SK-N-SH (cell line): Measurements from ENCODE around the gene PNPLA2. TPM values are rescaled to one million over a fixed set of nuclear protein-coding genes. Genes with fewer than 3 reads are reported as not detected.

Source experiments
- CTCF ChIA-PET: fragments of 300-600, 350-600 bp; formaldehyde crosslinking; extraction: SDS; loops from one replicate; lab custom pipeline; 2021; lab: Yijun Ruan, JAX
- POLR2A ChIA-PET: fragments of 350-600 bp; sonication (Branson Sonifier 250); formaldehyde crosslinking; extraction: SDS; loops from one replicate; lab custom pipeline; 2020; ENCODE audit warnings: antibody characterized with exemption, inconsistent platforms; lab: Yijun Ruan, JAX
- DNase-seq: peaks from one replicate; pipeline ENCODE4 v3.0.0; 2012
- H2AFZ ChIP-seq: fragments of 200-600 bp; sonication (generic); 2 replicates; pipeline ENCODE4 v1.8.1; 2016; ENCODE audit warnings: antibody characterized with exemption, mild to moderate bottlenecking, low read depth
- H3F3A ChIP-seq: fragments of 200-600 bp; sonication (generic); replicated peaks from 2 replicates; pipeline ENCODE3; 2016; ENCODE audit warnings: antibody characterized with exemption, mild to moderate bottlenecking; ENCODE audit not compliant: insufficient read depth
- H3K27ac ChIP-seq, 2 experiments: fragments of 200-500 bp in 1 of 2; fragments of 200-600 bp in 1 of 2; sonication (Bioruptor generic) in 1 of 2; sonication (generic), shearing (Covaris generic) in 1 of 2; 2 replicates each; pipeline versions ENCODE4 v1.5.1 to v1.6.1; 2014 to 2016; ENCODE audit warnings: low read depth in 2 of 2, inconsistent platforms in 1 of 2, low read length in 1 of 2, mild to moderate bottlenecking in 1 of 2, mixed read lengths in 1 of 2
- H3K27me3 ChIP-seq: fragments of 200-600 bp; sonication (generic), shearing (Covaris generic); 2 replicates; pipeline ENCODE4 v1.6.1; 2016; ENCODE audit warnings: mixed run types; ENCODE audit not compliant: insufficient read depth
- H3K36me3 ChIP-seq, 2 experiments: fragments of 200-500 bp in 1 of 2; fragments of 200-600 bp in 1 of 2; sonication (Bioruptor generic) in 1 of 2; sonication (generic) in 1 of 2; replicated peaks in 1 of 2; 2 replicates each; pipeline versions ENCODE3 to v1.5.1; 2014 to 2016; ENCODE audit warnings: low read length in 1 of 2, mild to moderate bottlenecking in 1 of 2; ENCODE audit not compliant: insufficient read depth in 2 of 2, control insufficient read depth in 1 of 2
- H3K4me1 ChIP-seq, 2 experiments: fragments of 200-500 bp in 1 of 2; fragments of 200-600 bp in 1 of 2; sonication (Bioruptor generic) in 1 of 2; sonication (generic), shearing (Covaris generic) in 1 of 2; 2 replicates each; pipeline versions ENCODE4 v1.5.1 to v1.6.1; 2014 to 2016; ENCODE audit warnings: low read depth in 1 of 2, low read length in 1 of 2, mixed run types in 1 of 2; ENCODE audit not compliant: insufficient read depth in 2 of 2, control insufficient read depth in 1 of 2
- H3K4me2 ChIP-seq: fragments of 200-600 bp; sonication (generic), shearing (Covaris generic); 2 replicates; pipeline ENCODE4 v1.6.1; 2017; ENCODE audit warnings: mixed run types
- H3K4me3 ChIP-seq, 2 experiments: fragments of 200-500 bp in 1 of 2; fragments of 200-600 bp in 1 of 2; sonication (Bioruptor generic) in 1 of 2; sonication (generic), shearing (Covaris generic) in 1 of 2; 2 replicates each; pipeline versions ENCODE4 v1.5.1 to v1.8.1; 2014 to 2016; ENCODE audit warnings: low read depth in 2 of 2, inconsistent platforms in 1 of 2, low read length in 1 of 2, mild to moderate bottlenecking in 1 of 2, mixed read lengths in 1 of 2, moderate library complexity in 1 of 2
- H3K79me2 ChIP-seq: fragments of 200-600 bp; sonication (generic); 2 replicates; pipeline ENCODE4 v1.8.1; 2017; ENCODE audit warnings: mild to moderate bottlenecking; ENCODE audit not compliant: insufficient read depth
- H3K9ac ChIP-seq: fragments of 200-600 bp; sonication (generic); 2 replicates; pipeline ENCODE4 v1.6.1; 2017; ENCODE audit warnings: mixed run types
- H3K9me2 ChIP-seq: fragments of 200-600 bp; sonication (generic); 2 replicates; pipeline ENCODE4 v1.6.1; 2017; ENCODE audit warnings: mixed run types
- H3K9me3 ChIP-seq: fragments of 200-600 bp; sonication (generic); 2 replicates; pipeline ENCODE4 v1.6.1; 2017; ENCODE audit warnings: mixed run types, mild to moderate bottlenecking, moderate library complexity
- H4K20me1 ChIP-seq: fragments of 200-600 bp; sonication (generic); 2 replicates; pipeline ENCODE4 v1.6.1; 2017; ENCODE audit warnings: mild to moderate bottlenecking, mixed run types; ENCODE audit not compliant: insufficient read depth
- CHD2 ChIP-seq: fragments of 150-350 bp; IDR thresholded peaks from 2 replicates; pipeline ENCODE4 v1.6.1; 2018; ENCODE audit warnings: low read length; ENCODE audit not compliant: partially characterized antibody
- EP300 ChIP-seq, 2 experiments: IDR thresholded peaks; 2 replicates each; pipeline versions ENCODE4 v1.4.0 to v1.6.1; 2012; ENCODE audit warnings: borderline replicate concordance in 1 of 2, low read depth in 1 of 2, low read length in 1 of 2
- EZH2phosphoT487 ChIP-seq: fragments of 200-600 bp; sonication (generic); IDR thresholded peaks from 2 replicates; pipeline ENCODE4 v1.6.1; 2017; ENCODE audit warnings: low read depth, mixed run types, mild to moderate bottlenecking, antibody characterized with exemption, moderate library complexity, borderline replicate concordance
- FOXJ3 ChIP-seq: sonication (generic); formaldehyde crosslinking; IDR thresholded peaks from 2 replicates; pipeline ENCODE4 v1.5.1; 2020; ENCODE audit warnings: mild to moderate bottlenecking, missing genetic modification reagents
- FOXM1 ChIP-seq: IDR thresholded peaks from 2 replicates; pipeline ENCODE4 v1.4.0; 2012; ENCODE audit warnings: low read depth, mild to moderate bottlenecking
- GATA2 ChIP-seq: sonication (generic); formaldehyde crosslinking; IDR thresholded peaks from 2 replicates; pipeline ENCODE4 v1.5.0; 2020; ENCODE audit warnings: mild to moderate bottlenecking, missing genetic modification reagents
- JUND ChIP-seq: IDR thresholded peaks from 2 replicates; pipeline ENCODE4 v1.4.0; 2012
- MEF2A ChIP-seq: IDR thresholded peaks from 2 replicates; pipeline ENCODE4 v1.4.0; 2012; ENCODE audit warnings: low read depth, borderline replicate concordance
- MXI1 ChIP-seq: IDR thresholded peaks from 2 replicates; pipeline ENCODE4 v1.6.1; 2012; ENCODE audit warnings: mild to moderate bottlenecking, low read depth, low read length, improper control_type of control experiment
- NRF1 ChIP-seq: IDR thresholded peaks from 2 replicates; pipeline ENCODE4 v1.6.1; 2012; ENCODE audit warnings: low read depth, mild to moderate bottlenecking, low read length
- POLR2AphosphoS5 ChIP-seq: IDR thresholded peaks from 2 replicates; pipeline ENCODE4 v1.6.1; 2012; ENCODE audit warnings: low read depth, low read length
- RAD21 ChIP-seq: IDR thresholded peaks from 2 replicates; pipeline ENCODE4 v1.6.1; 2012; ENCODE audit warnings: mild to moderate bottlenecking, low read length
- RXRA ChIP-seq: IDR thresholded peaks from 2 replicates; pipeline ENCODE4 v1.4.0; 2012; ENCODE audit warnings: low read depth, mild to moderate bottlenecking, borderline replicate concordance
- SIN3A ChIP-seq: IDR thresholded peaks from 2 replicates; pipeline ENCODE4 v1.6.1; 2012; ENCODE audit warnings: low read depth, mild to moderate bottlenecking, low read length, moderate library complexity, borderline replicate concordance
- TAF1 ChIP-seq: IDR thresholded peaks from 2 replicates; pipeline ENCODE4 v1.6.1; 2012; ENCODE audit warnings: low read depth, mild to moderate bottlenecking, low read length, moderate library complexity, borderline replicate concordance
- YY1 ChIP-seq: IDR thresholded peaks from 2 replicates; pipeline ENCODE4 v1.4.0; 2012; ENCODE audit warnings: low read depth, mild to moderate bottlenecking
- WGBS: methylation state at CpG from one replicate; pipeline ENCODE4 v1.1.6; 2017; ENCODE audit warnings: low lambda C conversion rate; 5-methylcytosine and 5-hydroxymethylcytosine counted together
- polyA plus RNA-seq, 3 experiments: library from polyadenylated mRNA; depleted of rRNA; stranded (reverse); fragments of >200 nt; gene quantifications; 2 replicates each; pipeline ENCODE4 v1.2.3, GENCODE V29; 2012
- TF ChIP-seq, protein P1 (sequence below): fragments of 150-350 bp; IDR thresholded peaks from 2 replicates; pipeline ENCODE4 v1.6.1; 2016; ENCODE audit warnings: mild to moderate bottlenecking, low read depth, low read length
- TF ChIP-seq, protein P2 (sequence below): IDR thresholded peaks from 2 replicates; pipeline ENCODE4 v1.4.0; 2012; ENCODE audit warnings: low read depth, borderline replicate concordance
- TF ChIP-seq, protein P3 (sequence below): fragments of 200-600 bp; sonication (generic); IDR thresholded peaks from 2 replicates; pipeline ENCODE4 v1.6.1; 2017; ENCODE audit warnings: antibody characterized with exemption, mild to moderate bottlenecking, moderate library complexity
- TF ChIP-seq, protein P4 (sequence below): fragments of 150-350 bp; IDR thresholded peaks from 2 replicates; pipeline ENCODE4 v1.6.1; 2017; ENCODE audit warnings: antibody characterized with exemption, low read length, low read depth, borderline replicate concordance
- TF ChIP-seq, protein P5 (sequence below): IDR thresholded peaks from 2 replicates; pipeline ENCODE4 v1.4.0; 2012; ENCODE audit warnings: low read depth
- TF ChIP-seq, protein P6 (sequence below): IDR thresholded peaks from 2 replicates; pipeline ENCODE4; 2012

Gene PNPLA2
- polyA plus RNA-seq, 1 of the 3 experiments (the other 2 are of a cell fraction) = 60.3 TPM

DNA sequence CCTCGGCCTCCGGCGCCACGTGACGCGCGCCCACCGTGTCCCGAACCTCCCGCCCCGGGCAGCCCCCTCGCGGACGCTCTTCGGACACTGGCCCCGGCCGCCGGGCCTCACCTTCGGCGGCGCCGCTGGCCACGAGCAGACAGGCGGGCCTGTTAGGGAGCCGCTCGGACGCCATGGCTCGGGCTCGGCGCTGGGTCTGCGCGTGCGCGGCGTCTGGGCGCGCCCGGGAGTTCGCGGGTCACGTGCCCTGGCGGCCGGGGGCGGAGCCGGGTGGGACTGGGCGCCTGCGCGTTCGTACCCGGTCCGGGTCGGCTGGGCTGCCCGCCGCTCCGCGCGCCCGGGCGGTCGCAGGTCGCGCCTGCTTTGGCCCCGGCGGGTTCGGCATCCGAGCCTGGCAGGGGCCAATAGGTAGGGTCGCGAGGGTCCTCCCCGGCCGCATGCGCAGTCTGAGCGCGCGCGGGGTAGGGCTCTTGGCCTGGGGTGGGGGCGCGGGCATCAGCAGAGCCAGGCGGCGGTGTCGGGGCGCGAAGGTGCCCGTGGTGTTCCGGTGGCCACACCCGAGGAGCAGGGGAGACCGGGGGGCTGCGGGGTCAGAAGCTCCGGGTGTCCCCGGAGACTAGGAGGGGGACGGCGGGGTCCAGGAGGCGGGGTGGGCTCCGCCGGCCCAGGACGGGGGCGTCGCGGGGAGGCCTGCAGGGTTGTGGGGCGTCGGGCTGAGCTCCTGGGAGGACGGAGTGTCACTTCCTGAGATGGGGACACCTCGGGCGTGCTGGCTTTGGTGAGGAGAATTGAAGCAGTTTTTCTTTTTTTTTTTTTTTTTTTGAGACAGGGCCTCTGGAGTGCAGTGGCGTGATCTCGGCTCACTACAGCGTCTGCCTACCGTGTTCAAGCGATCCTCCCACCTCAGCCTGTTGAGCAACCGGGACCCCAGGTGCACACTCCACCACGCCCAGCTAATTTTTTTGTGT lies 41.1 kb upstream of the PNPLA2 start, which contains the start of gene GATD1:
GATD1 (minus strand) TSS at position 200 of the 968 bp plus-strand sequence; CDS start at position 175, 25 bp downstream.
- peak; percentile 100 for DNase-seq
- Histone ChIP-seq H3K79me2 (peaks cover 67% of the 10 kb centered on the region), H3F3A (no peaks in the 10 kb centered on the region), H3K9me3 (no peaks in the 10 kb centered on the region), H2AFZ (peak within 1 kb of the TSS; percentile 83; the same call in 1 of the 2 replicates), H3K36me3 (peaks cover 0 to 20% of the 10 kb centered on the region in 2 experiments), H3K27ac (peak within 1 kb of the TSS; percentile 22 to 83; a peak in 3 of 4 replicates), H3K9ac (peak within 1 kb of the TSS; percentile 87), H3K4me3 (peak within 1 kb of the TSS; percentile 85 to 87), H3K4me2 (peak within 1 kb of the TSS; percentile 98), H3K9me2 (no peaks in the 10 kb centered on the region)
- ChIA-PET POLR2A (interaction anchor here (0.9 to 2.8 kb wide), 5 partner anchors 9 to 79 kb away, joined by 3 to 18 read pairs (median 4); partner anchors contain the start of gene CEND1), CTCF (interaction anchor here (0.7 to 3.1 kb wide), 5 partner anchors 10 to 411 kb away, joined by 3 to 31 read pairs (median 3); partner anchors contain the start of genes DEAF1, TALDO1 and TMEM80)
- WGBS = 4% methylated on average over 24 of the region's 110 CpGs
- no peak for TF ChIP-seq MEF2A
- no peak for TF ChIP-seq FOXJ3 (CRISPR knock-in tag)
- no peak for TF ChIP-seq EZH2phosphoT487
- TF ChIP-seq RAD21 = no peak
- TF ChIP-seq GATA2 (CRISPR knock-in tag) = no peak
- no peak for TF ChIP-seq JUND
- TF ChIP-seq YY1 = peak; percentile 60; the same call in 1 of the 2 replicates
- TF ChIP-seq NRF1 = peak; percentile 81
- no peak for TF ChIP-seq EP300 (IDR thresholded peaks at IDR 0.05; ENCODE audit: borderline replicate concordance in 1 of 2, low read depth in 1 of 2, low read length in 1 of 2)
- TF ChIP-seq, protein P1, sequence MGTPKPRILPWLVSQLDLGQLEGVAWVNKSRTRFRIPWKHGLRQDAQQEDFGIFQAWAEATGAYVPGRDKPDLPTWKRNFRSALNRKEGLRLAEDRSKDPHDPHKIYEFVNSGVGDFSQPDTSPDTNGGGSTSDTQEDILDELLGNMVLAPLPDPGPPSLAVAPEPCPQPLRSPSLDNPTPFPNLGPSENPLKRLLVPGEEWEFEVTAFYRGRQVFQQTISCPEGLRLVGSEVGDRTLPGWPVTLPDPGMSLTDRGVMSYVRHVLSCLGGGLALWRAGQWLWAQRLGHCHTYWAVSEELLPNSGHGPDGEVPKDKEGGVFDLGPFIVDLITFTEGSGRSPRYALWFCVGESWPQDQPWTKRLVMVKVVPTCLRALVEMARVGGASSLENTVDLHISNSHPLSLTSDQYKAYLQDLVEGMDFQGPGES = no peak
- no peak for TF ChIP-seq FOXM1
- TF ChIP-seq, protein P2, sequence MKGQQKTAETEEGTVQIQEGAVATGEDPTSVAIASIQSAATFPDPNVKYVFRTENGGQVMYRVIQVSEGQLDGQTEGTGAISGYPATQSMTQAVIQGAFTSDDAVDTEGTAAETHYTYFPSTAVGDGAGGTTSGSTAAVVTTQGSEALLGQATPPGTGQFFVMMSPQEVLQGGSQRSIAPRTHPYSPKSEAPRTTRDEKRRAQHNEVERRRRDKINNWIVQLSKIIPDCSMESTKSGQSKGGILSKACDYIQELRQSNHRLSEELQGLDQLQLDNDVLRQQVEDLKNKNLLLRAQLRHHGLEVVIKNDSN = peak; percentile 93
- TF ChIP-seq RXRA = no peak
- TF ChIP-seq POLR2AphosphoS5 = peak; percentile 87
- TF ChIP-seq, protein P3, sequence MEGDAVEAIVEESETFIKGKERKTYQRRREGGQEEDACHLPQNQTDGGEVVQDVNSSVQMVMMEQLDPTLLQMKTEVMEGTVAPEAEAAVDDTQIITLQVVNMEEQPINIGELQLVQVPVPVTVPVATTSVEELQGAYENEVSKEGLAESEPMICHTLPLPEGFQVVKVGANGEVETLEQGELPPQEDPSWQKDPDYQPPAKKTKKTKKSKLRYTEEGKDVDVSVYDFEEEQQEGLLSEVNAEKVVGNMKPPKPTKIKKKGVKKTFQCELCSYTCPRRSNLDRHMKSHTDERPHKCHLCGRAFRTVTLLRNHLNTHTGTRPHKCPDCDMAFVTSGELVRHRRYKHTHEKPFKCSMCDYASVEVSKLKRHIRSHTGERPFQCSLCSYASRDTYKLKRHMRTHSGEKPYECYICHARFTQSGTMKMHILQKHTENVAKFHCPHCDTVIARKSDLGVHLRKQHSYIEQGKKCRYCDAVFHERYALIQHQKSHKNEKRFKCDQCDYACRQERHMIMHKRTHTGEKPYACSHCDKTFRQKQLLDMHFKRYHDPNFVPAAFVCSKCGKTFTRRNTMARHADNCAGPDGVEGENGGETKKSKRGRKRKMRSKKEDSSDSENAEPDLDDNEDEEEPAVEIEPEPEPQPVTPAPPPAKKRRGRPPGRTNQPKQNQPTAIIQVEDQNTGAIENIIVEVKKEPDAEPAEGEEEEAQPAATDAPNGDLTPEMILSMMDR = no peak
- TF ChIP-seq, protein P4, sequence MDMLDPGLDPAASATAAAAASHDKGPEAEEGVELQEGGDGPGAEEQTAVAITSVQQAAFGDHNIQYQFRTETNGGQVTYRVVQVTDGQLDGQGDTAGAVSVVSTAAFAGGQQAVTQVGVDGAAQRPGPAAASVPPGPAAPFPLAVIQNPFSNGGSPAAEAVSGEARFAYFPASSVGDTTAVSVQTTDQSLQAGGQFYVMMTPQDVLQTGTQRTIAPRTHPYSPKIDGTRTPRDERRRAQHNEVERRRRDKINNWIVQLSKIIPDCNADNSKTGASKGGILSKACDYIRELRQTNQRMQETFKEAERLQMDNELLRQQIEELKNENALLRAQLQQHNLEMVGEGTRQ = peak; percentile 85
- peak; percentile 62; the same call in 1 of the 2 replicates for TF ChIP-seq TAF1
- TF ChIP-seq MXI1 = peak; percentile 73
- TF ChIP-seq, protein P5, sequence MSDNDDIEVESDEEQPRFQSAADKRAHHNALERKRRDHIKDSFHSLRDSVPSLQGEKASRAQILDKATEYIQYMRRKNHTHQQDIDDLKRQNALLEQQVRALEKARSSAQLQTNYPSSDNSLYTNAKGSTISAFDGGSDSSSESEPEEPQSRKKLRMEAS = 0 out of 2 replicates have a peak, but pooled peaks have one; percentile 31
- TF ChIP-seq, protein P6, sequence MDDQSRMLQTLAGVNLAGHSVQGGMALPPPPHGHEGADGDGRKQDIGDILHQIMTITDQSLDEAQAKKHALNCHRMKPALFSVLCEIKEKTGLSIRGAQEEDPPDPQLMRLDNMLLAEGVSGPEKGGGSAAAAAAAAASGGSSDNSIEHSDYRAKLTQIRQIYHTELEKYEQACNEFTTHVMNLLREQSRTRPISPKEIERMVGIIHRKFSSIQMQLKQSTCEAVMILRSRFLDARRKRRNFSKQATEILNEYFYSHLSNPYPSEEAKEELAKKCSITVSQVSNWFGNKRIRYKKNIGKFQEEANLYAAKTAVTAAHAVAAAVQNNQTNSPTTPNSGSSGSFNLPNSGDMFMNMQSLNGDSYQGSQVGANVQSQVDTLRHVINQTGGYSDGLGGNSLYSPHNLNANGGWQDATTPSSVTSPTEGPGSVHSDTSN = no peak
- TF ChIP-seq SIN3A = no peak
- peak; percentile 10 for TF ChIP-seq CHD2
- TF ChIP-seq, all 33 proteins: peak for 9
- Histone ChIP-seq H3K4me1 (peaks cover 11 to 19% of the 10 kb centered on the region in 2 experiments; a peak in 2 of 4 replicates), H3K27me3 (no peaks in the 10 kb centered on the region), H4K20me1 (peaks cover 41% of the 10 kb centered on the region)
